GM12878 (cell line): ENCODE measurements around the gene TMEM39B. TPM values are rescaled to one million over a fixed set of nuclear protein-coding genes. Genes with fewer than 3 reads are reported as not detected.

Experiments
- ATAC-seq: fragments of 200-7000 bp; cut with Tn5 transposase; 3 replicates; pipeline ENCODE4 v1.9.1; 2020; ENCODE audit warnings: mild to moderate bottlenecking, moderate library complexity
- BruUV-seq: library from RNA; stranded (reverse); fragments of 400-500 nt; replicated peaks from 2 replicates; lab custom pipeline; 2021; lab: Mats Ljungman, UMichigan
- CTCF ChIA-PET: fragments of 300-600 bp; sonication (Branson Sonifier 250); formaldehyde crosslinking; extraction: SDS; loops from one replicate; lab custom pipeline; 2021; ENCODE audit warnings: inconsistent platforms; lab: Yijun Ruan, JAX
- POLR2A ChIA-PET: fragments of 350-600 bp; formaldehyde crosslinking; extraction: SDS; loops from one replicate; lab custom pipeline; 2021; ENCODE audit warnings: inconsistent platforms; lab: Charles Lee
- RAD21 ChIA-PET: fragments of 300-600 bp; sonication (Branson Sonifier 250); formaldehyde crosslinking; loops from one replicate; lab custom pipeline; 2023; ENCODE audit warnings: antibody characterized with exemption; ENCODE audit not compliant: unreplicated experiment; lab: Charles Lee
- SMC1A ChIA-PET: fragments of 300-600 bp; sonication (Branson Sonifier 250); formaldehyde crosslinking; loops from one replicate; lab custom pipeline; 2023; ENCODE audit not compliant: unreplicated experiment, uncharacterized antibody; lab: Charles Lee
- DNase-seq: peaks from one replicate; pipeline ENCODE4 v3.0.0-alpha.2; 2011; ENCODE audit warnings: low read depth, low spot score
- FAIRE-seq: peaks from 3 replicates; lab custom pipeline; 2011; peaks lifted over from hg19 to GRCh38; lab: Jason Lieb, UNC
- H2AFZ ChIP-seq: 2 replicates; pipeline ENCODE4 v1.6.0; 2011; ENCODE audit warnings: low read depth, low read length, control low read depth; ENCODE audit not compliant: control insufficient read depth
- H3K27ac ChIP-seq: 2 replicates; pipeline ENCODE4 v1.5.1; 2011; ENCODE audit warnings: control low read depth; ENCODE audit not compliant: control insufficient read depth, insufficient read depth
- H3K27me3 ChIP-seq, 2 experiments: replicated peaks in 1 of 2; 2 replicates each; pipeline versions ENCODE4 v1.6.0 to v1.6.1; 2011; ENCODE audit warnings: low read length in 1 of 2; ENCODE audit not compliant: control insufficient read depth in 2 of 2, insufficient read depth in 2 of 2
- H3K36me3 ChIP-seq, 2 experiments: 2 replicates each; pipeline ENCODE4 v1.5.1; 2011; ENCODE audit warnings: low read length in 1 of 2; ENCODE audit not compliant: control insufficient read depth in 2 of 2, insufficient read depth in 2 of 2
- H3K4me1 ChIP-seq: 2 replicates; pipeline ENCODE4 v1.6.1; 2011; ENCODE audit warnings: mild to moderate bottlenecking, low read length, moderate library complexity, mixed read lengths; ENCODE audit not compliant: control insufficient read depth, insufficient read depth
- H3K4me2 ChIP-seq: 2 replicates; pipeline ENCODE4 v1.6.0; 2011; ENCODE audit warnings: control low read depth; ENCODE audit not compliant: control insufficient read depth, insufficient read depth
- H3K4me3 ChIP-seq: fragments of 200-600 bp; sonication (generic); 2 replicates; pipeline ENCODE4 v1.5.1; 2016
- H3K79me2 ChIP-seq: 2 replicates; pipeline ENCODE4 v1.6.0; 2011; ENCODE audit warnings: low read length; ENCODE audit not compliant: control insufficient read depth, insufficient read depth
- H3K9ac ChIP-seq: 2 replicates; pipeline ENCODE4 v1.8.0; 2011; ENCODE audit warnings: low read length, control low read depth, mixed read lengths; ENCODE audit not compliant: control insufficient read depth, insufficient read depth
- H3K9me3 ChIP-seq: replicated peaks from 3 replicates; pipeline ENCODE4 v1.5.1; 2011; ENCODE audit warnings: mild to moderate bottlenecking, low read length; ENCODE audit not compliant: control insufficient read depth, insufficient read depth
- H4K20me1 ChIP-seq: 2 replicates; pipeline ENCODE4 v1.6.0; 2011; ENCODE audit not compliant: control insufficient read depth, insufficient read depth
- ATF7 ChIP-seq: fragments of 450-650 bp; IDR thresholded peaks from 2 replicates; pipeline ENCODE4 v1.6.1; 2016; ENCODE audit warnings: low read depth, mild to moderate bottlenecking
- CREB1 ChIP-seq: IDR thresholded peaks from 2 replicates; pipeline ENCODE4 v1.6.1; 2012; ENCODE audit warnings: low read depth, mild to moderate bottlenecking, inconsistent platforms
- KAT2A ChIP-seq: conservative IDR thresholded peaks from 2 replicates; pipeline ENCODE4 v1.6.1; 2011; ENCODE audit warnings: low read depth, low read length; ENCODE audit not compliant: control insufficient read depth
- RELA ChIP-seq: fragments of 450-650 bp; IDR thresholded peaks from 2 replicates; pipeline ENCODE4 v1.8.0; 2014; ENCODE audit warnings: borderline replicate concordance; ENCODE audit not compliant: partially characterized antibody
- REST ChIP-seq: IDR thresholded peaks from 2 replicates; pipeline ENCODE4 v1.6.1; 2012; ENCODE audit warnings: mild to moderate bottlenecking, low read depth, low read length
- RUNX3 ChIP-seq: IDR thresholded peaks from 2 replicates; pipeline ENCODE4 v1.6.1; 2012; ENCODE audit warnings: low read length, inconsistent platforms
- WGBS: methylation state at CpG from one replicate; pipeline ENCODE4 v1.1.6; 2016; ENCODE audit warnings: low lambda C conversion rate; ENCODE audit not compliant: insufficient replicate concordance, insufficient coverage; ENCODE audit errors: missing lambda C conversion rate; 5-methylcytosine and 5-hydroxymethylcytosine counted together
- in situ Hi-C: fragments of 300-500 bp; cut with MboI; formaldehyde crosslinking; loops from 9 replicates; pipeline ENCODE4 v1.14.3; 2018; ENCODE audit warnings: mixed read lengths
- intact Hi-C: fragments of 100-400 bp; cut with micrococcal nuclease; formaldehyde crosslinking; loops from one replicate; pipeline ENCODE4 v1.14.2; 2022; ENCODE audit not compliant: unreplicated experiment
- polyA plus RNA-seq, 11 experiments: library from polyadenylated mRNA; depleted of rRNA in 4 of 11; unstranded in 6 of 11; stranded (reverse) in 5 of 11; fragments of >200 nt; fragmentation: Nextera tagmentation in 4 of 11; fragmentation: Illumina TruSeq in 1 of 11; extraction: Ambion mirVana in 4 of 11; extraction: Trizol in 1 of 11; gene quantifications; 1 replicate in 1 of 11; 2 replicates in 10 of 11; pipeline versions ENCODE4 v1.2.1 to v1.2.3, GENCODE V29; 2011 to 2016; ENCODE audit warnings: inconsistent platforms in 2 of 11, missing spikeins in 2 of 11, low read depth in 1 of 11
- total RNA-seq, 4 experiments: library from RNA; depleted of rRNA in 3 of 4; stranded (reverse); fragments of >200 nt in 3 of 4; fragmentation: Illumina TruSeq in 1 of 4; extraction: Trizol in 1 of 4; gene quantifications; 2 replicates each; pipeline versions ENCODE4 v1.2.1 to v1.2.3, GENCODE V29; 2013 to 2021
- TF ChIP-seq, protein P1 (sequence below): fragments of 450-650 bp; formaldehyde crosslinking; IDR thresholded peaks from 2 replicates; pipeline ENCODE4 v1.4.0; 2022; ENCODE audit warnings: mild to moderate bottlenecking, moderate library complexity

Gene TMEM39B
- total and polyA plus RNA-seq, 10 of the 15 experiments (the other 5 are each of a cell fraction or from before 2014, with no cell fraction given) = 2.3 to 27.2 (median 12.3) TPM

- FAIRE-seq (peak; percentile 35), DNase-seq (peak; percentile 28), ATAC-seq (peak; percentile 58)
- H3K4me2 ChIP-seq = peak overlapping the region; percentile 61
- peaks cover 21% of the 10 kb centered on the region for H3K4me1 ChIP-seq
- SMC1A ChIA-PET = interaction anchor here (0.7 to 2.5 kb wide), 9 partner anchors 10 to 134 kb away, joined by 3 to 11 read pairs (median 4); partner anchors contain the start of genes CCDC28B and TXLNA
- in situ Hi-C loops = no loop called here
- BruUV-seq = TSS peak; percentile 42
- H3K9me3 ChIP-seq = no peaks in the 10 kb centered on the region
- no peaks in the 10 kb centered on the region for H3K27me3 ChIP-seq
- no peaks in the 10 kb centered on the region for H4K20me1 ChIP-seq
- RAD21 ChIA-PET = interaction anchor here (0.9 to 1.7 kb wide), 9 partner anchors 10 to 227 kb away, joined by 3 to 8 read pairs (median 3); partner anchors contain the start of genes MARCKSL1 and TMEM39B
- no peaks in the 10 kb centered on the region; a peak in 1 of 4 replicates for H3K36me3 ChIP-seq
- peak overlapping the region; percentile 18; the same call in 1 of the 2 replicates for H3K4me3 ChIP-seq
- H3K27ac ChIP-seq = peak overlapping the region; percentile 56
- intact Hi-C loops = no loop called here
- 23% methylated on average over 2 of the region's 2 CpGs for WGBS
- POLR2A ChIA-PET = interaction anchor here (0.6 to 1.7 kb wide), 10 partner anchors 11 to 108 kb away, joined by 3 to 8 read pairs (median 3); partner anchors contain the start of genes CCDC28B and TMEM39B
- no peak overlapping the region for H2AFZ ChIP-seq
- peaks cover 65% of the 10 kb centered on the region for H3K79me2 ChIP-seq
- CTCF ChIA-PET = interaction anchor here (0.6 to 6.3 kb wide), 12 partner anchors 10 to 283 kb away, joined by 3 to 56 read pairs (median 4); partner anchors contain the start of genes BSDC1 and TMEM39B
- no peak overlapping the region for H3K9ac ChIP-seq
- TF ChIP-seq, protein P1, sequence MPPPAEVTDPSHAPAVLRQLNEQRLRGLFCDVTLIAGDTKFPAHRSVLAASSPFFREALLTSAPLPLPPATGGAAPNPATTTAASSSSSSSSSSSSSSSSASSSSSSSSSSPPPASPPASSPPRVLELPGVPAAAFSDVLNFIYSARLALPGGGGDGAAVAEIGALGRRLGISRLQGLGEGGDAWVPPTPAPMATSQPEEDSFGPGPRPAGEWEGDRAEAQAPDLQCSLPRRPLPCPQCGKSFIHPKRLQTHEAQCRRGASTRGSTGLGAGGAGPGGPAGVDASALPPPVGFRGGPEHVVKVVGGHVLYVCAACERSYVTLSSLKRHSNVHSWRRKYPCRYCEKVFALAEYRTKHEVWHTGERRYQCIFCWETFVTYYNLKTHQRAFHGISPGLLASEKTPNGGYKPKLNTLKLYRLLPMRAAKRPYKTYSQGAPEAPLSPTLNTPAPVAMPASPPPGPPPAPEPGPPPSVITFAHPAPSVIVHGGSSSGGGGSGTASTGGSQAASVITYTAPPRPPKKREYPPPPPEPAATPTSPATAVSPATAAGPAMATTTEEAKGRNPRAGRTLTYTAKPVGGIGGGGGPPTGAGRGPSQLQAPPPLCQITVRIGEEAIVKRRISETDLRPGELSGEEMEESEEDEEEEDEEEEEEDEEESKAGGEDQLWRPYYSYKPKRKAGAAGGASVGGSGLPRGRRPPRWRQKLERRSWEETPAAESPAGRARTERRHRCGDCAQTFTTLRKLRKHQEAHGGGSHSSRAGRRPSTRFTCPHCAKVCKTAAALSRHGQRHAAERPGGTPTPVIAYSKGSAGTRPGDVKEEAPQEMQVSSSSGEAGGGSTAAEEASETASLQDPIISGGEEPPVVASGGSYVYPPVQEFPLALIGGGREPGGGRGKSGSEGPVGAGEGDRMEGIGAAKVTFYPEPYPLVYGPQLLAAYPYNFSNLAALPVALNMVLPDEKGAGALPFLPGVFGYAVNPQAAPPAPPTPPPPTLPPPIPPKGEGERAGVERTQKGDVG (CRISPR knock-in tag) = no peak
- TF ChIP-seq RUNX3 (0 out of 2 replicates have a peak, but pooled peaks have one; percentile 24), REST (no peak), RELA (no peak), ATF7 (no peak), KAT2A (no peak), CREB1 (no peak)
Measured at GRCh38 chr1:32111040-32111623, 38.4 kb downstream of the TMEM39B start.
